ENCODE results near the gene CCDC7. TPM values are rescaled to one million over a fixed set of nuclear protein-coding genes. Genes with fewer than 3 reads are reported as not detected.

Gene CCDC7
- total RNA-seq, 4 donors from 2014 or later, result 4.6 to 12.9 (median 5.9) TPM

DNA sequence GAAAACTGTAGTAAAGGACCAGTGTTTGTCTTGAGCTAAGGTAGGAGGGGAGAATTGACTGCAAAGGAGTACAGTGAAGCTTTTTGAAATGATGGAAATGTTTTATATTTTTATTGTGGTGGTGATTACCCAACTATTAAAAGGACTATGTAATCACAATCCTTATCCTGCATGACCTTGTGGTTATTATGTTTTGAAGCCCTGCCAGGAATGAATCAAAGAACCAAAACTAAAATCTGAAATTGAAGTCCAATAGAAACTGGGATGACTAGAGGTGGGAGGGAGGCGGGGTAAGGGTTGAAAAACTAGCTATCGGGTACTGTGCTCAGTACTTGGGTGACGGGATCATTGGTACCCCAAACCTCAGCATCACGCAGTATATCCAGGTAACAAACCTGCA is 8.2 kb downstream of the CCDC7 start:
- no peak overlapping the region for H3K4me3 ChIP-seq
- no peaks in the 10 kb centered on the region for H3K9me3 ChIP-seq
- no peak overlapping the region for H3K27ac ChIP-seq
- intact Hi-C loops (cut with DNase I; ENCODE audit: low total_unique reads) (no loop called here), in situ Hi-C loops (cut with MboI; ENCODE audit: low sequenced_read_pairs in 4 of 4) (no loop called here)
- ATAC-seq (no peak), DNase-seq (no peak)
- peaks cover 6 to 43% of the 10 kb centered on the region in 2 donors for H3K36me3 ChIP-seq
- H3K27me3 ChIP-seq, result no peaks in the 10 kb centered on the region
- H3K4me1 ChIP-seq, result no peaks in the 10 kb centered on the region
- TF ChIP-seq, protein P1, sequence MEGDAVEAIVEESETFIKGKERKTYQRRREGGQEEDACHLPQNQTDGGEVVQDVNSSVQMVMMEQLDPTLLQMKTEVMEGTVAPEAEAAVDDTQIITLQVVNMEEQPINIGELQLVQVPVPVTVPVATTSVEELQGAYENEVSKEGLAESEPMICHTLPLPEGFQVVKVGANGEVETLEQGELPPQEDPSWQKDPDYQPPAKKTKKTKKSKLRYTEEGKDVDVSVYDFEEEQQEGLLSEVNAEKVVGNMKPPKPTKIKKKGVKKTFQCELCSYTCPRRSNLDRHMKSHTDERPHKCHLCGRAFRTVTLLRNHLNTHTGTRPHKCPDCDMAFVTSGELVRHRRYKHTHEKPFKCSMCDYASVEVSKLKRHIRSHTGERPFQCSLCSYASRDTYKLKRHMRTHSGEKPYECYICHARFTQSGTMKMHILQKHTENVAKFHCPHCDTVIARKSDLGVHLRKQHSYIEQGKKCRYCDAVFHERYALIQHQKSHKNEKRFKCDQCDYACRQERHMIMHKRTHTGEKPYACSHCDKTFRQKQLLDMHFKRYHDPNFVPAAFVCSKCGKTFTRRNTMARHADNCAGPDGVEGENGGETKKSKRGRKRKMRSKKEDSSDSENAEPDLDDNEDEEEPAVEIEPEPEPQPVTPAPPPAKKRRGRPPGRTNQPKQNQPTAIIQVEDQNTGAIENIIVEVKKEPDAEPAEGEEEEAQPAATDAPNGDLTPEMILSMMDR (IDR thresholded peaks at IDR 0.05 in 4 of 5, conservative IDR thresholded peaks at IDR 0.05 in 1 of 5), result no peak
- no peak for TF ChIP-seq POLR2A (IDR thresholded peaks at IDR 0.05)

DNA sequence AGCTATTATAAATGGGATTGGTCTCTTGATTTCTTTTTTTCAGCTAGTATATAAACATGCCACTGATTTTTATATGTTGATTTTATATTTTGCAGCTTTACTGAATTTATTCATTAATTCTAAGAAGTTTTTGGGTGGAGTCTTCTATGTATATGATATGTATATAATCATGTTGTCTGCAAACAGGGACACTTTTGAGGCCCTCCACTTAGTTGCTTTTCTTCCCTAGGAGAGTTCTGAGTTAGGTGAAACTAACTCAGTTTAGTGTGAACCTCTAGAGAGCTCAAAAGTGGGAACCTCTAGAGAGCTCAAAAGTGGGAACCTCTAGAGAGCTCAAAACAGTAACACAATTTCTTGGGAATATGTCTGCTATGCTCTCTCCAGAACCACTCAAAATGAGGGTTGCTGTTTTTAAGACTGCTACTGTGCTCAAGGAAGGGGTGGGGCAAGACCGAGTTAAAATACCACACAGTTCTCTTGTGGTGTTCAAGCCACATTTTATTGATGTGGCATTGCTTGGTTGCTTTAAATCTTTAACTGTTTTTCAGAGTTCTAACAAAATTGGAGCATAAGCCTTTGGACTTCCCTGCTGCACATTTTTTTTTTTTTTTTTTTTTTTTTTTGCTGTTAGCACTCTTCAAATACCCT is 13.2 kb downstream of the CCDC7 start:
- intact Hi-C loops (cut with DNase I; ENCODE audit: low total_unique reads), result no loop called here
- no peak for DNase-seq

DNA sequence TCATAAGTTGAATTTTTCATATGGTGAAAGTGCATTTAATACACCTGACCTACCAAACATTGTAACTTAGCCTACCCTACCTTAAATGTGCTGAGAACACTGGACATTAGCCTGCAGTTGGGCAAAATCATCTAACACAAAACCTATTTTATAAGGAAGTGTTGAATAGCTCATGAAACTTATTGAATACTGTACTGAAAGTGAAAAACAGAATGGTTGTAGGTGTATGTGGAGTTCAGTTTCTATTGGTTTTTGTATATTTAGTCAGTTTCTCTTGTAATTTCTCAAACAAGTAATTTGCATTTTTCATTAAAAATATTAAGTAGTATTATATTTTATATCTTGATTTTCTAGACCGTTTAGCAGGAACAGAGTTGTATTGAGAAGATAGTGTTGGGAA is 15.3 kb downstream of the CCDC7 start:
- intact Hi-C loops (cut with DNase I; ENCODE audit: low total_unique reads), result no loop called here
- Histone ChIP-seq H3K9me3 (no peaks in the 10 kb centered on the region), H3K27me3 (no peaks in the 10 kb centered on the region), H3K27ac (no peak overlapping the region), H3K36me3 (peaks cover 0 to 16% of the 10 kb centered on the region in 2 donors), H3K4me3 (no peak overlapping the region), H3K4me1 (no peaks in the 10 kb centered on the region)
- DNase-seq (no peak), ATAC-seq (no peak)
- in situ Hi-C loops (cut with MboI; ENCODE audit: low sequenced_read_pairs in 4 of 4), result no loop called here
- TF ChIP-seq POLR2A (IDR thresholded peaks at IDR 0.05), result no peak
- TF ChIP-seq, protein P1 (IDR thresholded peaks at IDR 0.05 in 4 of 5, conservative IDR thresholded peaks at IDR 0.05 in 1 of 5), result no peak

More for the DNA sequence above, 13.2 kb downstream of the CCDC7 start:
- Histone ChIP-seq H3K9me3 (no peaks in the 10 kb centered on the region), H3K36me3 (peaks cover 0 to 26% of the 10 kb centered on the region in 2 donors), H3K4me3 (no peak overlapping the region), H3K4me1 (no peaks in the 10 kb centered on the region), H3K27ac (no peak overlapping the region), H3K27me3 (no peaks in the 10 kb centered on the region)
- ATAC-seq, result no peak
- TF ChIP-seq, protein P1 (IDR thresholded peaks at IDR 0.05 in 4 of 5, conservative IDR thresholded peaks at IDR 0.05 in 1 of 5), result no peak
- TF ChIP-seq POLR2A (IDR thresholded peaks at IDR 0.05), result no peak
- in situ Hi-C loops (cut with MboI; ENCODE audit: low sequenced_read_pairs in 4 of 4), result no loop called here

DNA sequence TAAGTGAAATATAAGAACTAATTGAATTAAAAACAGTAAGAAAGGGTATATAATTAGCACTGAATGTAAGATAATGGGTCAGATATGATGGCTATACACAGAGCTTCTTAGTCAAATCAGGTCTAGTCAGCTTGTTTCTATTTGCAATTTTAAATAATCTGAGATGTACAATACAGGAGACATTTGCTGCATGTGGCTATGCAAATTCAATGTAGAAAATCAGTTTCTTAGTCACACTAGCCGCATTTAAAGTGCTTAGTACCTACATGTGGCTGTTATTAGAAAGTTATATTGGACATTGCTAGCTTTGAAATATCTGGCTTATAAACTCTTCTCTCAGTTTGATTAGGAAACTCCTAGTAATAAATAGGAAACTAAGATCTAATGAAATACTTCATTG is 25.3 kb downstream of the CCDC7 start:
- in situ Hi-C loops (cut with MboI; ENCODE audit: low sequenced_read_pairs in 4 of 4) (no loop called here), intact Hi-C loops (cut with DNase I; ENCODE audit: low total_unique reads) (no loop called here)
- no peak overlapping the region for H3K4me3 ChIP-seq
- H3K27me3 ChIP-seq, result no peaks in the 10 kb centered on the region
- TF ChIP-seq, protein P1 (IDR thresholded peaks at IDR 0.05 in 4 of 5, conservative IDR thresholded peaks at IDR 0.05 in 1 of 5), result no peak
- no peak for TF ChIP-seq POLR2A (IDR thresholded peaks at IDR 0.05)
- H3K27ac ChIP-seq, result no peak overlapping the region
- H3K9me3 ChIP-seq, result no peaks in the 10 kb centered on the region
- DNase-seq (no peak), ATAC-seq (no peak)
- peaks cover 0 to 16% of the 10 kb centered on the region in 2 donors for H3K36me3 ChIP-seq
- H3K4me1 ChIP-seq, result no peaks in the 10 kb centered on the region

DNA sequence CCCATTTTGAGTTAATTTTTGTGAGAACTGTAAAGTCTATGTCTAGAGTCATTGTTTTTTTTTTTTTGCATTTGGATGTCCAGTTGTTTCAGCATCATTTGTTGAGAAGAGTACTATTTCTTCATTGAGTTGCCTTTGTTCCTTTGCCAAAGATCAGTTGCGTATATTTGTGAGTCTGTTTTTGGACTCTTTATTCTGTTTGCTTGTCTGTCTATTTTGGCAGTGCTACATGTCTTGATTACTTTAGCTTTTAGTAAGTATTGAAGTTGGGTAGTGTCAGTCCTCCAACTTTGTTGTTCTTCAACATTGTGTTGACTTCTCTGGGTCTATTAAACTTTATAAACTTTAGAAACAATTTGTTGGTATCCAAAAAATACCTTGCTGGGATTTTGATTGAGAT is 31.6 kb downstream of the CCDC7 start:
- Histone ChIP-seq H3K36me3 (peaks cover 0 to 27% of the 10 kb centered on the region in 2 donors), H3K4me1 (no peaks in the 10 kb centered on the region), H3K4me3 (no peak overlapping the region), H3K9me3 (no peaks in the 10 kb centered on the region), H3K27me3 (no peaks in the 10 kb centered on the region), H3K27ac (no peak overlapping the region)
- in situ Hi-C loops (cut with MboI; ENCODE audit: low sequenced_read_pairs in 4 of 4) (no loop called here), intact Hi-C loops (cut with DNase I; ENCODE audit: low total_unique reads) (no loop called here)
- TF ChIP-seq POLR2A (IDR thresholded peaks at IDR 0.05), result no peak
- TF ChIP-seq, protein P1 (IDR thresholded peaks at IDR 0.05 in 4 of 5, conservative IDR thresholded peaks at IDR 0.05 in 1 of 5), result no peak
- ATAC-seq, result no peak
- no peak for DNase-seq
